ENCODE measurements around the gene ASCC1. TPM values are rescaled to one million over a fixed set of nuclear protein-coding genes. Genes with fewer than 3 reads are reported as not detected.

Gene ASCC1
- total RNA-seq, 1 donor from 2014 or later = 49.5 TPM

DNA sequence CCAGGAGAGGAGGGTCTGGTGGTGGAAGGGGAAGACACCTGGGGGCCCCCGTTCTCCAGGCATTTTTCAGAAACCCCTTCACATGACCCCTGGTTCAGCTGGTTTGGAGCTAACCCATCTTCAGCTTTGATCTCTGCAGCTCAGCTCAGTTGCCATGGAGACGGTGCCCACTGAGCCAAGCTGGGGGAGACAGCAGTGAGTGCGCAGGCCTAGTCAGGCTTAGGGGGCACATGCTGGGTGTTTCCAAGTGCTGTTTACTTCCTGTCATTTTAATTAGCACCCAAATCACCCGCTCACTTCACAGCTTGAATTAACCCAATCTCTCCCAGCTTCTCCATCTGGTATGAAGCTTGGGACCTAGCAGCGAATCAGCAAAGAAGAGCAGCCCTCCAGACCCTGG is 136.7 kb downstream of the ASCC1 start:
- no peak overlapping the region for H3K9ac ChIP-seq
- H3K27ac Mint-ChIP-seq = peak overlapping the region; percentile 95

GRCh38 chr10:72077275-72077990 is 138.6 kb downstream of the ASCC1 start:
- no peaks in the 10 kb centered on the region for H4K20me1 ChIP-seq (ENCODE audit: low read depth)
- Mint-ChIP-seq H3K9me3 (no peaks in the 10 kb centered on the region), H3K27me3 (ENCODE audit: insufficient read depth, low read depth) (peaks cover 10% of the 10 kb centered on the region), H3K4me1 (peaks cover 40% of the 10 kb centered on the region), H3K4me3 (no peak overlapping the region), H3K27ac (peak overlapping the region; percentile 80), H3K36me3 (no peaks in the 10 kb centered on the region)
- no peaks in the 10 kb centered on the region for H3K79me2 ChIP-seq (ENCODE audit: low read depth)
- no peak for DNase-seq (ENCODE audit: low spot score)
- H3K4me1 ChIP-seq = peaks cover 18% of the 10 kb centered on the region
- no peak overlapping the region for H2AFZ ChIP-seq (replicated peaks)
- H3K4me3 ChIP-seq = no peak overlapping the region
- no peak overlapping the region for H3K27ac ChIP-seq
- H3K9ac ChIP-seq = no peak overlapping the region
- H3F3A ChIP-seq (ENCODE audit: low read depth) = peaks cover 3% of the 10 kb centered on the region
- H3K36me3 ChIP-seq = no peaks in the 10 kb centered on the region
- H3K9me3 ChIP-seq (ENCODE audit: low read depth) = no peaks in the 10 kb centered on the region
- TF ChIP-seq EZH2phosphoT487 (IDR thresholded peaks at IDR 0.05) = no peak
- TF ChIP-seq, protein P1, sequence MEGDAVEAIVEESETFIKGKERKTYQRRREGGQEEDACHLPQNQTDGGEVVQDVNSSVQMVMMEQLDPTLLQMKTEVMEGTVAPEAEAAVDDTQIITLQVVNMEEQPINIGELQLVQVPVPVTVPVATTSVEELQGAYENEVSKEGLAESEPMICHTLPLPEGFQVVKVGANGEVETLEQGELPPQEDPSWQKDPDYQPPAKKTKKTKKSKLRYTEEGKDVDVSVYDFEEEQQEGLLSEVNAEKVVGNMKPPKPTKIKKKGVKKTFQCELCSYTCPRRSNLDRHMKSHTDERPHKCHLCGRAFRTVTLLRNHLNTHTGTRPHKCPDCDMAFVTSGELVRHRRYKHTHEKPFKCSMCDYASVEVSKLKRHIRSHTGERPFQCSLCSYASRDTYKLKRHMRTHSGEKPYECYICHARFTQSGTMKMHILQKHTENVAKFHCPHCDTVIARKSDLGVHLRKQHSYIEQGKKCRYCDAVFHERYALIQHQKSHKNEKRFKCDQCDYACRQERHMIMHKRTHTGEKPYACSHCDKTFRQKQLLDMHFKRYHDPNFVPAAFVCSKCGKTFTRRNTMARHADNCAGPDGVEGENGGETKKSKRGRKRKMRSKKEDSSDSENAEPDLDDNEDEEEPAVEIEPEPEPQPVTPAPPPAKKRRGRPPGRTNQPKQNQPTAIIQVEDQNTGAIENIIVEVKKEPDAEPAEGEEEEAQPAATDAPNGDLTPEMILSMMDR (IDR thresholded peaks at IDR 0.05) = no peak
- no peak for TF ChIP-seq EZH2 (IDR thresholded peaks at IDR 0.05)
- no peak overlapping the region for H3K4me2 ChIP-seq
- no peaks in the 10 kb centered on the region for H3K27me3 ChIP-seq

More for the DNA sequence above, 136.7 kb downstream of the ASCC1 start:
- Histone ChIP-seq H3K4me2 (peak overlapping the region; percentile 45), H2AFZ (replicated peaks) (no peak overlapping the region), H3K79me2 (ENCODE audit: low read depth) (no peaks in the 10 kb centered on the region), H3K36me3 (no peaks in the 10 kb centered on the region), H3K4me3 (no peak overlapping the region), H4K20me1 (ENCODE audit: low read depth) (no peaks in the 10 kb centered on the region), H3K9me3 (ENCODE audit: low read depth) (no peaks in the 10 kb centered on the region), H3K27me3 (peaks cover 7% of the 10 kb centered on the region), H3K4me1 (peaks cover 18% of the 10 kb centered on the region), H3F3A (ENCODE audit: low read depth) (peaks cover 3% of the 10 kb centered on the region), H3K27ac (no peak overlapping the region)
- H3K27me3 Mint-ChIP-seq (ENCODE audit: insufficient read depth, low read depth) = peaks cover 8% of the 10 kb centered on the region
- H3K36me3 Mint-ChIP-seq = no peaks in the 10 kb centered on the region
- H3K4me1 Mint-ChIP-seq = peaks cover 35% of the 10 kb centered on the region
- TF ChIP-seq EZH2 (IDR thresholded peaks at IDR 0.05) (no peak), EZH2phosphoT487 (IDR thresholded peaks at IDR 0.05) (no peak)
- TF ChIP-seq, protein P1 (IDR thresholded peaks at IDR 0.05) = no peak
- H3K4me3 Mint-ChIP-seq = peak overlapping the region; percentile 58
- peak; percentile 72 for DNase-seq (ENCODE audit: low spot score)
- no peaks in the 10 kb centered on the region for H3K9me3 Mint-ChIP-seq

DNA sequence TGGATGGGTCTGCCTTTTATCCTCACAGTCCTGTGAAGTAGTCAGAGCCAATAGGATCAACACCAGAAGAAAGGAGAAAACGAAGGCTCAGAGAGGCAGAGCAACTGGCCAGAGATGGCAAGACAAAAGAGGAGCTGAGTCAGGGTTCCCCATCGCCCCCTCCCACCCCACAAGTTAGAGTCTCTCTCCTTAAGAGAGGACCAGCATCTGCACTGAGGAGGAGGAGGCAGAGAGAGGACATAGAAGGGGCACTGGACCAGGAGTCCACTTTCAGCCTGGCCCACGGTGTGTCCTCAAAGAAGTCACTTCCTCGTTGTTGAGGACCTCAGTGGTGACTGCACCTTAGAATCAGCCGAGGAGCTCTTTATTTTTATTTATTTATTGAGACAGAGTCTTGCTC is 139.3 kb downstream of the ASCC1 start:
- no peak for TF ChIP-seq EZH2phosphoT487 (IDR thresholded peaks at IDR 0.05)
- no peak for TF ChIP-seq EZH2 (IDR thresholded peaks at IDR 0.05)
- TF ChIP-seq, protein P1 (IDR thresholded peaks at IDR 0.05) = no peak
- no peaks in the 10 kb centered on the region for H3K36me3 ChIP-seq
- peaks cover under 1% of the 10 kb centered on the region for H3K9me3 Mint-ChIP-seq

More for the DNA sequence above, 139.3 kb downstream of the ASCC1 start:
- H2AFZ ChIP-seq (replicated peaks) = no peak overlapping the region
- peak overlapping the region; percentile 30 for H3K27ac Mint-ChIP-seq
- H3K27ac ChIP-seq = no peak overlapping the region
- peaks cover under 1% of the 10 kb centered on the region for H3K36me3 Mint-ChIP-seq
- no peak for DNase-seq (ENCODE audit: low spot score)
- no peak overlapping the region for H3K9ac ChIP-seq
- no peaks in the 10 kb centered on the region for H4K20me1 ChIP-seq (ENCODE audit: low read depth)
- H3K4me1 ChIP-seq = peaks cover 18% of the 10 kb centered on the region
- H3K4me2 ChIP-seq = no peak overlapping the region
- H3K27me3 ChIP-seq = no peaks in the 10 kb centered on the region
- no peak overlapping the region for H3K4me3 ChIP-seq
- H3F3A ChIP-seq (ENCODE audit: low read depth) = peaks cover 3% of the 10 kb centered on the region
- H3K27me3 Mint-ChIP-seq (ENCODE audit: insufficient read depth, low read depth) = peaks cover 14% of the 10 kb centered on the region
- no peaks in the 10 kb centered on the region for H3K9me3 ChIP-seq (ENCODE audit: low read depth)
- peaks cover 41% of the 10 kb centered on the region for H3K4me1 Mint-ChIP-seq
- no peak overlapping the region for H3K4me3 Mint-ChIP-seq
- no peaks in the 10 kb centered on the region for H3K79me2 ChIP-seq (ENCODE audit: low read depth)

Measured in neural progenitor cell (in vitro differentiated cells).